A172 (cell line): ENCODE results near the gene ZDHHC20. TPM values are rescaled to one million over a fixed set of nuclear protein-coding genes. Genes with fewer than 3 reads are reported as not detected.
"Not testable (repeated sequence)": the region's sequence is repeated elsewhere in the genome, so short reads cannot be mapped to it uniquely, and the experiment has no call there.

Experiments used
- DNase-seq: peaks from one replicate; pipeline ENCODE4 v3.0.0-alpha.2; 2015; ENCODE audit warnings: low spot score
- total RNA-seq: library from RNA; depleted of rRNA; stranded (reverse); fragments of >200 nt; shearing (Covaris generic); gene quantifications from 2 replicates; pipeline ENCODE4 v1.2.3, GENCODE V29; 2014

ZDHHC20 gene
- total RNA-seq, 1 experiment from 2014 or later, result 103 TPM

- peak; percentile 80 for DNase-seq
These were observed 23.4 kb downstream of the ZDHHC20 start for GRCh38 chr13:21435687-21436151.

- DNase-seq, result no peak
These were observed 23.9 kb downstream of the ZDHHC20 start for GRCh38 chr13:21435231-21435630.

GRCh38 chr13:21434588-21434987, 24.5 kb downstream of the ZDHHC20 start:
- no peak for DNase-seq

GRCh38 chr13:21429211-21429610, 29.9 kb downstream of the ZDHHC20 start:
- DNase-seq, result no peak

- DNase-seq, result no peak
These were observed 31.4 kb downstream of the ZDHHC20 start for GRCh38 chr13:21427741-21428140.

GRCh38 chr13:21426238-21426637, 32.9 kb downstream of the ZDHHC20 start:
- no peak for DNase-seq

GRCh38 chr13:21420706-21421105, 38.4 kb downstream of the ZDHHC20 start:
- no peak for DNase-seq

GRCh38 chr13:21413013-21413412, 46.1 kb downstream of the ZDHHC20 start:
- no peak for DNase-seq

- peak; percentile 45 for DNase-seq
These were observed 48.6 kb downstream of the ZDHHC20 start for GRCh38 chr13:21410453-21410852.

- DNase-seq, result no peak
These were observed 53.8 kb downstream of the ZDHHC20 start for GRCh38 chr13:21405309-21405708.

GRCh38 chr13:21402586-21403307, 56.4 kb downstream of the ZDHHC20 start:
- peak; percentile 12 for DNase-seq

GRCh38 chr13:21399741-21400140, 59.4 kb downstream of the ZDHHC20 start:
- peak; percentile 35 for DNase-seq

- no peak for DNase-seq
These were observed 63.1 kb downstream of the ZDHHC20 start for GRCh38 chr13:21395953-21396352.

- no peak for DNase-seq
These were observed 70.0 kb downstream of the ZDHHC20 start for GRCh38 chr13:21389124-21389523.

GRCh38 chr13:21385710-21386109, 73.4 kb downstream of the ZDHHC20 start:
- no peak for DNase-seq

- DNase-seq, result peak; percentile 31
These were observed 76.0 kb downstream of the ZDHHC20 start for GRCh38 chr13:21383090-21383489.

GRCh38 chr13:21376998-21377985, 81.8 kb downstream of the ZDHHC20 start:
- not testable (repeated sequence) for DNase-seq

GRCh38 chr13:21372530-21372929, 86.6 kb downstream of the ZDHHC20 start:
- no peak for DNase-seq

GRCh38 chr13:21371011-21371410, 88.1 kb downstream of the ZDHHC20 start:
- DNase-seq, result no peak

GRCh38 chr13:21365574-21365973, 93.5 kb downstream of the ZDHHC20 start:
- no peak for DNase-seq

- no peak for DNase-seq
These were observed 94.2 kb downstream of the ZDHHC20 start for GRCh38 chr13:21364916-21365315.

GRCh38 chr13:21364357-21364756, 94.7 kb downstream of the ZDHHC20 start:
- DNase-seq, result no peak

- no peak for DNase-seq
These were observed 96.4 kb downstream of the ZDHHC20 start for GRCh38 chr13:21362741-21363140.
